NCI-H1436 (cell line): ENCODE data around the gene PARD3B.

Experiments used
- DNase-seq: peaks from one replicate; lab custom pipeline; 2025; lab: John Stamatoyannopoulos, UW

The PARD3B gene

GRCh38 chr2:205130111-205130829 lies 585.0 kb downstream of the PARD3B start:
- no peak for DNase-seq

- peak; percentile 28 for DNase-seq
These were observed 588.3 kb downstream of the PARD3B start for GRCh38 chr2:205133544-205133943.

GRCh38 chr2:205138735-205139134 lies 593.5 kb downstream of the PARD3B start:
- DNase-seq: no peak

GRCh38 chr2:205139822-205140463 lies 594.7 kb downstream of the PARD3B start:
- DNase-seq: no peak

- DNase-seq: no peak
These were observed 596.1 kb downstream of the PARD3B start for GRCh38 chr2:205141381-205141780.

- no peak for DNase-seq
These were observed 600.6 kb downstream of the PARD3B start for GRCh38 chr2:205145888-205146287.

GRCh38 chr2:205148755-205149154 lies 603.5 kb downstream of the PARD3B start:
- DNase-seq: peak; percentile 52

GRCh38 chr2:205156457-205156856 lies 611.2 kb downstream of the PARD3B start:
- no peak for DNase-seq

- no peak for DNase-seq
These were observed 613.1 kb downstream of the PARD3B start for GRCh38 chr2:205158404-205158803.

GRCh38 chr2:205161156-205161839 lies 616.0 kb downstream of the PARD3B start:
- DNase-seq: no peak

GRCh38 chr2:205166745-205167144 lies 621.5 kb downstream of the PARD3B start:
- no peak for DNase-seq

GRCh38 chr2:205169012-205169411 lies 623.7 kb downstream of the PARD3B start:
- DNase-seq: no peak

GRCh38 chr2:205169464-205169863 lies 624.2 kb downstream of the PARD3B start:
- no peak for DNase-seq

GRCh38 chr2:205170399-205170798 lies 625.1 kb downstream of the PARD3B start:
- no peak for DNase-seq

- DNase-seq: no peak
These were observed 626.1 kb downstream of the PARD3B start for GRCh38 chr2:205171261-205171940.

GRCh38 chr2:205175831-205176230 lies 630.6 kb downstream of the PARD3B start:
- DNase-seq: no peak

- DNase-seq: no peak
These were observed 631.3 kb downstream of the PARD3B start for GRCh38 chr2:205176546-205176945.

- no peak for DNase-seq
These were observed 632.3 kb downstream of the PARD3B start for GRCh38 chr2:205177546-205177945.

GRCh38 chr2:205180730-205181129 lies 635.5 kb downstream of the PARD3B start:
- no peak for DNase-seq

- no peak for DNase-seq
These were observed 642.5 kb downstream of the PARD3B start for GRCh38 chr2:205187731-205188130.

GRCh38 chr2:205188239-205189138 lies 643.2 kb downstream of the PARD3B start:
- DNase-seq: no peak

GRCh38 chr2:205189301-205189700 lies 644.0 kb downstream of the PARD3B start:
- no peak for DNase-seq
